Right lobe of liver (tissue), 4 donors: ENCODE data around the gene LDLRAD3.

ENCODE experiments used
- CTCF ChIP-seq, 4 donors: fragments of 200-600 bp in 3 of 4; fragments of 450-650 bp in 1 of 4; IDR thresholded peaks; one replicate each; pipeline versions ENCODE4 v1.5.1 to v1.8.0; 2016 to 2022; ENCODE audit warnings: antibody characterized with exemption in 4 of 4, mild to moderate bottlenecking in 2 of 4
- POLR2A ChIP-seq: fragments of 450-650 bp; IDR thresholded peaks from one replicate; pipeline ENCODE4 v1.6.1; 2017; ENCODE audit warnings: antibody characterized with exemption, mild to moderate bottlenecking
- donor health status: DM: no; HTN: no; CAD: no.
- donor health status: DM: no; HTN: no; CAD: no.
- donor health status: DM: no; HTN: yes; CAD: no.

- TF ChIP-seq POLR2A (no peak), CTCF (IDR thresholded peaks at IDR 0.05) (no peak)
Measured at GRCh38 chr11:36097219-36097650, 153.4 kb downstream of the LDLRAD3 start.
